Smooth muscle cell (in vitro differentiated cells): ENCODE data around the gene E2F2. TPM values are rescaled to one million over a fixed set of nuclear protein-coding genes. Genes with fewer than 3 reads are reported as not detected.
A peak's percentile ranks its signal among the peaks of the same experiment; 100 is the strongest.
"Not testable (repeated sequence)": the region's sequence is repeated elsewhere in the genome, so short reads cannot be mapped to it uniquely, and the experiment has no call there.

Experiments
- DNase-seq: peaks from one replicate; lab custom pipeline; 2025; ENCODE audit not compliant: unreplicated experiment; lab: John Stamatoyannopoulos, UW
- H2AFZ ChIP-seq: fragments of 200-600 bp; sonication (generic); 2 replicates; pipeline ENCODE4 v1.6.0; 2016; ENCODE audit warnings: antibody characterized with exemption, low read depth, mild to moderate bottlenecking
- H3F3A ChIP-seq: fragments of 200-600 bp; sonication (generic); 2 replicates; pipeline ENCODE4 v1.6.0; 2017; ENCODE audit warnings: antibody characterized with exemption, low read depth
- H3K27ac ChIP-seq: fragments of 200-600 bp; sonication (generic); 2 replicates; pipeline ENCODE4 v1.5.1; 2016; ENCODE audit warnings: low read depth, mild to moderate bottlenecking
- H3K27me3 ChIP-seq: fragments of 200-600 bp; sonication (generic); 2 replicates; pipeline ENCODE4 v1.6.1; 2016; ENCODE audit warnings: low read depth, mild to moderate bottlenecking
- H3K36me3 ChIP-seq: fragments of 200-600 bp; sonication (generic); 2 replicates; pipeline ENCODE4 v1.5.1; 2016; ENCODE audit warnings: low read depth
- H3K4me1 ChIP-seq: fragments of 200-600 bp; sonication (generic); 2 replicates; pipeline ENCODE4 v1.5.1; 2016; ENCODE audit warnings: low read depth
- H3K4me2 ChIP-seq: fragments of 200-600 bp; sonication (generic); 2 replicates; pipeline ENCODE4 v1.6.0; 2016; ENCODE audit warnings: mild to moderate bottlenecking
- H3K4me3 ChIP-seq: fragments of 200-600 bp; sonication (generic); 2 replicates; pipeline ENCODE4 v1.5.1; 2016; ENCODE audit warnings: mild to moderate bottlenecking
- H3K79me2 ChIP-seq: fragments of 200-600 bp; sonication (generic); 2 replicates; pipeline ENCODE4 v1.6.0; 2016; ENCODE audit warnings: low read depth, mild to moderate bottlenecking
- H3K9ac ChIP-seq: fragments of 200-600 bp; sonication (generic); 2 replicates; pipeline ENCODE4 v1.6.0; 2016; ENCODE audit warnings: low read depth
- H3K9me3 ChIP-seq: fragments of 200-600 bp; sonication (generic); replicated peaks from 2 replicates; pipeline ENCODE4 v1.5.1; 2016; ENCODE audit warnings: low read depth
- H4K20me1 ChIP-seq: fragments of 200-600 bp; sonication (generic); 2 replicates; pipeline ENCODE4 v1.6.0; 2016; ENCODE audit warnings: low read depth
- WGBS: methylation state at CpG from one replicate; pipeline ENCODE4 v1.1.7; 2016; ENCODE audit warnings: low lambda C conversion rate; 5-methylcytosine and 5-hydroxymethylcytosine counted together
- polyA plus RNA-seq: library from polyadenylated mRNA; unstranded; fragments of >200 nt; fragmentation: Nextera tagmentation; extraction: Ambion mirVana; gene quantifications from 2 replicates; pipeline ENCODE4 v1.2.1, GENCODE V29; 2016
- total RNA-seq: library from RNA; depleted of rRNA; stranded (reverse); fragments of >200 nt; gene quantifications from 2 replicates; pipeline ENCODE4 v1.2.3, GENCODE V29; 2014
- TF ChIP-seq, protein P1 (sequence below): fragments of 200-600 bp; sonication (generic); IDR thresholded peaks from 2 replicates; pipeline ENCODE4 v1.5.1; 2017; ENCODE audit warnings: borderline replicate concordance, mild to moderate bottlenecking, antibody characterized with exemption; ENCODE audit not compliant: insufficient read depth, poor library complexity, severe bottlenecking

E2F2 gene
- total and polyA plus RNA-seq, 2 experiments from 2014 or later, result 0.63 to 1.4 TPM

DNA sequence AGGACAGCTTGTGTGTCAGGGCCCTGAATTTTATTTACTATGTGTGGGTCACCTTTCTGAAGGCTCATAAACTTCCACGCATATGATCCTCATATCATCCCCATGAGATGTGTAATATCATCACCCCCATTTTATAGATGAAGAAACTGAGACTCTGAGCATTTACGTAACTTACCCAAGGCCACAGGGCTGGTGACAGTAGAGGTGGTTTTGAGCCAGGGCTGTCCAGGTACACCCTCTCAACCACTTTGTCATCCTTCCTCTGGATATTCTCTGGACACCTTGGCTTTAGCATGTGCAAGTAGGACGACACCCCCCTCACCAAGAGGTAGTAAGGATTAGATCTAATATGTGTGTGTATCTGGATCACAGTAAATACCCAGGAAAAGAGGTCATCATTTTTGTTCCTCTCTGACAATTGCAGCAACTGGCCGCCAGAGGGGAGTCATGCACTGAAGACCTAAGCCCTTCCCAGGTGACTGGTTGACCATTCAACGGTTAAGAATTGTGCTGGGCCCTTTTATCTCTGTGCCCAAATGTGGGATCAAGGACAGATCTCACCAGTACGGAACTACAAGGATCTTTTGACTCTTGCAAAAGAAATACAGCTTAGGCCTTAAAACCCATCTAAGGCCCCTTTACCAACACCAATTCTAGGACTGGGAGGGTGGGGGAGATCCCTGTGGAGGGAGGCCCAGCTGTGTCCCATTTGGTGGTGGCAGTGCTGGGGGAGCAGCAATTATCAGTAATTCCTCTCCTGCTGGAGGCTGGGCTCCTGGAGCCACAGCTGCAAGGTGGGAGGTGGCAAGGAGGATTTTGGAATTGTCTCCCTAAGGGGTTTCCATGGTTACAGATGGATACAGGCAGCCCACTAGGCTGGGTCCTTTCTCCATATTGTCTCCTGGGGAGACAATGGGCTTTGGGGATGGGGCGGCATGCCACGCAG is 13.7 kb upstream of the E2F2 start:
- TF ChIP-seq, protein P1, sequence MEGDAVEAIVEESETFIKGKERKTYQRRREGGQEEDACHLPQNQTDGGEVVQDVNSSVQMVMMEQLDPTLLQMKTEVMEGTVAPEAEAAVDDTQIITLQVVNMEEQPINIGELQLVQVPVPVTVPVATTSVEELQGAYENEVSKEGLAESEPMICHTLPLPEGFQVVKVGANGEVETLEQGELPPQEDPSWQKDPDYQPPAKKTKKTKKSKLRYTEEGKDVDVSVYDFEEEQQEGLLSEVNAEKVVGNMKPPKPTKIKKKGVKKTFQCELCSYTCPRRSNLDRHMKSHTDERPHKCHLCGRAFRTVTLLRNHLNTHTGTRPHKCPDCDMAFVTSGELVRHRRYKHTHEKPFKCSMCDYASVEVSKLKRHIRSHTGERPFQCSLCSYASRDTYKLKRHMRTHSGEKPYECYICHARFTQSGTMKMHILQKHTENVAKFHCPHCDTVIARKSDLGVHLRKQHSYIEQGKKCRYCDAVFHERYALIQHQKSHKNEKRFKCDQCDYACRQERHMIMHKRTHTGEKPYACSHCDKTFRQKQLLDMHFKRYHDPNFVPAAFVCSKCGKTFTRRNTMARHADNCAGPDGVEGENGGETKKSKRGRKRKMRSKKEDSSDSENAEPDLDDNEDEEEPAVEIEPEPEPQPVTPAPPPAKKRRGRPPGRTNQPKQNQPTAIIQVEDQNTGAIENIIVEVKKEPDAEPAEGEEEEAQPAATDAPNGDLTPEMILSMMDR, result peak; percentile 95
- H2AFZ ChIP-seq, result no peak overlapping the region
- no peaks in the 10 kb centered on the region for H3K4me1 ChIP-seq
- H3K27ac ChIP-seq, result no peak overlapping the region
- H3F3A ChIP-seq, result no peaks in the 10 kb centered on the region
- no peaks in the 10 kb centered on the region for H3K79me2 ChIP-seq
- H3K4me3 ChIP-seq, result no peak overlapping the region
- H3K9ac ChIP-seq, result no peak overlapping the region
- WGBS, result 39% methylated on average over 8 of the region's 8 CpGs
- H3K36me3 ChIP-seq, result no peaks in the 10 kb centered on the region
- H4K20me1 ChIP-seq, result no peaks in the 10 kb centered on the region
- no peaks in the 10 kb centered on the region for H3K27me3 ChIP-seq
- H3K9me3 ChIP-seq, result no peaks in the 10 kb centered on the region
- no peak overlapping the region for H3K4me2 ChIP-seq
- peak; percentile 15 for DNase-seq

DNA sequence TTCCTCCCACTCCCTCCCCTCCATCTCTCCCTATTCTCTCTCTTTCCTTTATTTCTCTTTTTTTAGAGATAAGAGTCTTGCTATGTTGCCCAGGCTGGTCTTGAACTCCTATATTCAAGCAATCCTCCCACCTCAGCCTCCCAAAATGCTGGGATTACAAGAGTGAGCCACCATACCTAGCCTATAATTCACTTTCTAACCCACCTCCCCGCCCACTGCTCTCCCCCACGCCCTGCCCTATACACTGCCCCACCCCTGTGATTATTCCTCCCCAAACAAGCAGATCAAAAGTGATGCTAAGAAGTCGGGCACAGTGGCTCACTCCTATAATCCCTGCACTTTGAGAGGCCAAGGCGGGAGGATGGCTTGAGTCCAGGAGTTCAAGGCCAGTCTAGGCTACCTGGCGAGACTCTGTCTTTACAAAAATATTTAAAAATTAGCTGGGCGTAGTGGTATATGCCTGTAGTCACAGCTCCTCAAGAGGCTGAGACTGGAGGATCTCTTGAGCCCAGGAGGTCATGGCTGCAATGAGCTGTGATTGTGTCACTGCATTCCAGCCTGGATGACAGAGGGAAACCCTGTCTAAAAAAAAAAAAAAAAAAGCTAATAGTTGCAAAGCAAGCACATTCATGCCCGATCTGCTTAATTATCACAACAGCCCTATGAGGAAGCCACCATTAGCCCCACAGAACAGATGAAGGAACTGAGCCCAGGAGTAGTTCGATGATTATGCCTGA is 12.8 kb upstream of the E2F2 start:
- Histone ChIP-seq H3K4me3 (no peak overlapping the region), H3K4me1 (no peaks in the 10 kb centered on the region), H3K9ac (no peak overlapping the region), H3K9me3 (no peaks in the 10 kb centered on the region), H3F3A (no peaks in the 10 kb centered on the region), H3K79me2 (no peaks in the 10 kb centered on the region), H2AFZ (no peak overlapping the region), H3K27me3 (no peaks in the 10 kb centered on the region), H3K36me3 (no peaks in the 10 kb centered on the region), H4K20me1 (no peaks in the 10 kb centered on the region), H3K27ac (no peak overlapping the region), H3K4me2 (no peak overlapping the region)
- DNase-seq, result no peak
- 82% methylated on average over 8 of the region's 8 CpGs for WGBS
- TF ChIP-seq, protein P1, result no peak

DNA sequence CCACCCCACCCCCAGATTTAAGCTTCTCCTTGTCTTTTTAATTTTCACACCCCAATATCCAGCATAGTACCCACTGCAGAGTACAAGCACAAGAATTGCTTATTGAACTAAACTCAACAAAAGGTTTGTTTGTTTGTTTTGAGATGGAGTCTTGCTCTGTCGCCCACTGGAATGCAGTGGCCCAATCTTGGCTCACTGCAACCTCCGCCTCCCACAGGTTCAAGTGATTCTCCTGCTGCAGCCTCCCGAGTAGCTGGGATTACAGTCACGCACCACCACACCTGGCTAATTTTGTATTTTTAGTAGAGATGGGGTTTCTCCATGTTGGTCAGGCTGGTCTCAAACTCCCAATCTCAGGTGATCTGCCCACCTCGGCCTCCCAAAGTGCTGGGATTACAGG is 11.9 kb upstream of the E2F2 start:
- not testable (repeated sequence) for H3K4me2 ChIP-seq, H3K9me3 ChIP-seq, H3K79me2 ChIP-seq, DNase-seq, H3K27me3 ChIP-seq, H3K4me1 ChIP-seq, H3F3A ChIP-seq, H2AFZ ChIP-seq, H3K27ac ChIP-seq, H3K9ac ChIP-seq, H3K36me3 ChIP-seq, H3K4me3 ChIP-seq, H4K20me1 ChIP-seq
- 92% methylated on average over 5 of the region's 5 CpGs for WGBS

DNA sequence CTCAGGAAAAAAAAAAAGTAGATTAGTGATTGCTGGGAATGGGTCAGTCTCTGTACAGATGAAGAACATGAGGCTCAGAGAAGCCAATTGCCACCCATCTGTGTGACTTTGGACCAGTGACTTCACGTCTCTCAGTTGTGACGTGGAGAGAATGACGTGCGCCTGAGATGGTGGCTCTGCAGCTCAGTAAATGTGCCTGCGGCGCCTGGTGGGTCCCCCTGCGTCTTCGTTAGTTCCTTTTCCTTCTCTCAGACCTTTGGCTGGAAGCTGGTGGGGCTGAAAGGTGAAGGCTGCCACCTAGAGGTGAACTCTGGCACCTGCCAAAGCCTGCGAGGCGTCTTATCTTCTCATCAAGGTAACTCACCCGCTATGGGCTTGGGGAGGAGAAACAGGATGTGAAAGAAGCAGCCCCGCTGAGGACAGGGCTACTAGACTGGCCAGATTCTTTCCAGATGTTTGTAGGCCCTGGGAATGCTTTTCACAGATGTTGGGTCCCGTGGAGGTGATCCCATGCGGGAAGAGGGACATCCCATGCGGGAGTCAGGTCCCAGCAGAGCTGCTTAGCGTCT is 8.7 kb upstream of the E2F2 start:
- Histone ChIP-seq H3K4me1 (no peaks in the 10 kb centered on the region), H2AFZ (peak overlapping the region; percentile 44), H3K9ac (no peak overlapping the region), H4K20me1 (no peaks in the 10 kb centered on the region), H3K36me3 (no peaks in the 10 kb centered on the region), H3K27ac (no peak overlapping the region), H3F3A (no peaks in the 10 kb centered on the region), H3K79me2 (no peaks in the 10 kb centered on the region), H3K27me3 (no peaks in the 10 kb centered on the region), H3K4me3 (peak overlapping the region; percentile 11), H3K4me2 (peak overlapping the region; percentile 76), H3K9me3 (no peaks in the 10 kb centered on the region)
- TF ChIP-seq, protein P1, result peak; percentile 85
- WGBS, result 10% methylated on average over 16 of the region's 16 CpGs
- DNase-seq, result peak; percentile 62
